HCT116 (cell line): ENCODE results near the gene COL28A1. TPM values are rescaled to one million over a fixed set of nuclear protein-coding genes. Genes with fewer than 3 reads are reported as not detected.
A peak's percentile ranks its signal among the peaks of the same experiment; 100 is the strongest.

Experiments
- ATAC-seq: fragments of 200-7000 bp; cut with Tn5 transposase; 2 replicates; pipeline ENCODE4 v1.9.1; 2020; ENCODE audit warnings: mild to moderate bottlenecking, moderate library complexity
- BruUV-seq: library from RNA; stranded (reverse); fragments of 400-500 nt; replicated peaks from 2 replicates; lab custom pipeline; 2021; lab: Mats Ljungman, UMichigan
- CTCF ChIA-PET: fragments of 300-600 bp; sonication (Branson Sonifier 250); formaldehyde crosslinking; loops from one replicate; lab custom pipeline; 2021; ENCODE audit warnings: antibody characterized with exemption; lab: Charles Lee
- POLR2A ChIA-PET: fragments of 300-600, 350-600 bp; sonication (Branson Sonifier 250); formaldehyde crosslinking; loops from one replicate; lab custom pipeline; 2021; ENCODE audit warnings: antibody characterized with exemption; lab: Charles Lee
- RAD21 ChIA-PET, 2 experiments: fragments of 300-600 bp; sonication (Branson Sonifier 250); formaldehyde crosslinking; loops; one replicate each; lab custom pipeline; 2023; ENCODE audit warnings: low total read pairs in 2 of 2; ENCODE audit not compliant: uncharacterized antibody in 2 of 2, unreplicated experiment in 2 of 2, low non-redundant PET in 1 of 2; lab: Charles Lee
- DNase-seq: peaks from one replicate; pipeline ENCODE4 v3.0.0-alpha.2; 2010; ENCODE audit warnings: low read depth, low spot score
- H2AFZ ChIP-seq: fragments of 200-600 bp; shearing (Covaris generic), sonication (generic); 2 replicates; pipeline ENCODE4 v1.6.1; 2017; ENCODE audit warnings: low read depth, mixed run types, mixed read lengths, antibody characterized with exemption, low read length; ENCODE audit not compliant: poor library complexity, severe bottlenecking
- H3K27ac ChIP-seq: 2 replicates; pipeline ENCODE4 v1.5.1; 2012; ENCODE audit warnings: low read depth, low read length
- H3K27me3 ChIP-seq: fragments of 200-600 bp; sonication (generic); 2 replicates; pipeline ENCODE4 v1.6.1; 2016; ENCODE audit warnings: mixed run types, low read length, mixed read lengths; ENCODE audit not compliant: insufficient read depth
- H3K36me3 ChIP-seq, 2 experiments: fragments of 200-500 bp in 1 of 2; fragments of 200-600 bp in 1 of 2; sonication (Bioruptor generic) in 1 of 2; sonication (generic) in 1 of 2; 2 replicates each; pipeline versions ENCODE4 v1.5.1 to v1.6.1; 2014 to 2016; ENCODE audit warnings: low read length in 2 of 2, inconsistent platforms in 1 of 2, mixed read lengths in 1 of 2, mixed run types in 1 of 2; ENCODE audit not compliant: insufficient read depth in 2 of 2, control insufficient read depth in 1 of 2
- H3K4me1 ChIP-seq, 2 experiments: fragments of 200-600 bp in 1 of 2; sonication (generic) in 1 of 2; 2 replicates each; pipeline versions ENCODE4 v1.5.1 to v1.6.1; 2012 to 2017; ENCODE audit warnings: low read length in 2 of 2, inconsistent platforms in 1 of 2, mild to moderate bottlenecking in 1 of 2, mixed read lengths in 1 of 2, mixed run types in 1 of 2, moderate library complexity in 1 of 2; ENCODE audit not compliant: insufficient read depth in 2 of 2, control insufficient read depth in 1 of 2
- H3K4me2 ChIP-seq: fragments of 200-600 bp; sonication (generic); 2 replicates; pipeline ENCODE4 v1.6.1; 2017; ENCODE audit warnings: mixed run types, low read length, mixed read lengths
- H3K4me3 ChIP-seq, 2 experiments: fragments of 200-600 bp in 1 of 2; sonication (generic) in 1 of 2; replicated peaks in 1 of 2; 2 replicates each; pipeline ENCODE4 v1.5.1; 2011 to 2016; ENCODE audit warnings: low read length in 2 of 2, control low read depth in 1 of 2, low read depth in 1 of 2, mild to moderate bottlenecking in 1 of 2, mixed read lengths in 1 of 2, mixed run types in 1 of 2
- H3K79me2 ChIP-seq: fragments of 200-600 bp; sonication (generic); 2 replicates; pipeline ENCODE4 v1.6.1; 2017; ENCODE audit warnings: mild to moderate bottlenecking, mixed run types, low read length, moderate library complexity, mixed read lengths; ENCODE audit not compliant: insufficient read depth
- H3K9ac ChIP-seq: fragments of 200-600 bp; sonication (generic); 2 replicates; pipeline ENCODE4 v1.6.1; 2016; ENCODE audit warnings: low read length, mixed read lengths
- H3K9me2 ChIP-seq: fragments of 200-600 bp; sonication (generic), shearing (Covaris generic); 2 replicates; pipeline ENCODE4 v1.6.1; 2017; ENCODE audit warnings: mixed run types, mild to moderate bottlenecking, moderate library complexity; ENCODE audit not compliant: insufficient read depth
- H3K9me3 ChIP-seq, 2 experiments: fragments of 200-500 bp in 1 of 2; fragments of 200-600 bp in 1 of 2; sonication (Bioruptor generic) in 1 of 2; sonication (generic) in 1 of 2; 2 replicates each; pipeline ENCODE4 v1.6.1; 2014 to 2017; ENCODE audit warnings: low read length in 2 of 2, mixed read lengths in 2 of 2, inconsistent platforms in 1 of 2, low read depth in 1 of 2, mild to moderate bottlenecking in 1 of 2, mixed run types in 1 of 2, moderate library complexity in 1 of 2; ENCODE audit not compliant: control insufficient read depth in 1 of 2, insufficient read depth in 1 of 2
- H4K20me1 ChIP-seq: fragments of 200-600 bp; sonication (generic), shearing (Covaris generic); 2 replicates; pipeline ENCODE4 v1.6.1; 2017; ENCODE audit warnings: mixed run types, mild to moderate bottlenecking, moderate library complexity; ENCODE audit not compliant: insufficient read depth
- CBX3 ChIP-seq: IDR thresholded peaks from 2 replicates; pipeline ENCODE4 v1.6.1; 2012; ENCODE audit warnings: low read depth
- CEBPB ChIP-seq: IDR thresholded peaks from 2 replicates; pipeline ENCODE4 v1.6.1; 2012; ENCODE audit warnings: low read depth
- EGR1 ChIP-seq: IDR thresholded peaks from 2 replicates; pipeline ENCODE4 v1.6.1; 2012; ENCODE audit warnings: low read depth
- ELF1 ChIP-seq: IDR thresholded peaks from 2 replicates; pipeline ENCODE4 v1.6.1; 2012; ENCODE audit warnings: low read depth, borderline replicate concordance
- EZH2phosphoT487 ChIP-seq: fragments of 200-600 bp; IDR thresholded peaks from 2 replicates; pipeline ENCODE4 v1.6.1; 2018; ENCODE audit warnings: antibody characterized with exemption, borderline replicate concordance
- FOSL1 ChIP-seq: IDR thresholded peaks from 2 replicates; pipeline ENCODE4 v1.6.1; 2012; ENCODE audit warnings: low read depth
- JUND ChIP-seq: IDR thresholded peaks from 2 replicates; pipeline ENCODE4 v1.6.1; 2012
- POLR2A ChIP-seq: IDR thresholded peaks from 2 replicates; pipeline ENCODE4 v1.7.0; 2011; ENCODE audit warnings: borderline replicate concordance; ENCODE audit not compliant: insufficient read depth, insufficient read length; ENCODE audit errors: extremely low read depth
- SIN3A ChIP-seq: IDR thresholded peaks from 2 replicates; pipeline ENCODE4 v1.6.1; 2012; ENCODE audit warnings: low read depth
- SP1 ChIP-seq: IDR thresholded peaks from 2 replicates; pipeline ENCODE4 v1.6.1; 2012; ENCODE audit warnings: low read depth
- SRF ChIP-seq: IDR thresholded peaks from 2 replicates; pipeline ENCODE4 v1.6.1; 2012; ENCODE audit warnings: low read depth
- TCF7L2 ChIP-seq: IDR thresholded peaks from 2 replicates; pipeline ENCODE4 v1.7.0; 2011; ENCODE audit warnings: borderline replicate concordance, inconsistent platforms; ENCODE audit not compliant: insufficient read depth, insufficient read length; ENCODE audit errors: extremely low read depth
- ZFX ChIP-seq: fragments of 450-650 bp; IDR thresholded peaks from 2 replicates; pipeline ENCODE4 v1.6.1; 2017
- intact Hi-C: fragments of 100-400 bp; cut with micrococcal nuclease; formaldehyde crosslinking; loops from 2 replicates; pipeline ENCODE4 v1.10.0; 2022
- total RNA-seq: library from RNA; stranded (reverse); gene quantifications from one replicate; pipeline ENCODE4 v1.2.1, GENCODE V29; 2021; ENCODE audit not compliant: unreplicated experiment
- TF ChIP-seq, protein P1 (sequence below), 3 experiments: fragments of 200-600 bp in 1 of 3; sonication (generic) in 1 of 3; IDR thresholded peaks in 2 of 3; conservative IDR thresholded peaks in 1 of 3; 2 replicates each; pipeline ENCODE4 v1.5.1; 2012 to 2017; ENCODE audit warnings: low read depth in 2 of 3, low read length in 2 of 3, antibody characterized with exemption in 1 of 3, borderline replicate concordance in 1 of 3, control low read depth in 1 of 3, mild to moderate bottlenecking in 1 of 3, mixed read lengths in 1 of 3, mixed run types in 1 of 3, moderate library complexity in 1 of 3; ENCODE audit not compliant: insufficient read depth in 1 of 3
- TF ChIP-seq, protein P2 (sequence below): IDR thresholded peaks from 2 replicates; pipeline ENCODE4 v1.6.1; 2012
- TF ChIP-seq, protein P3 (sequence below): IDR thresholded peaks from 2 replicates; pipeline ENCODE4 v1.6.1; 2012; ENCODE audit warnings: low read depth

Gene COL28A1
- total RNA-seq, 1 experiment from 2014 or later = 0.12 TPM

DNA sequence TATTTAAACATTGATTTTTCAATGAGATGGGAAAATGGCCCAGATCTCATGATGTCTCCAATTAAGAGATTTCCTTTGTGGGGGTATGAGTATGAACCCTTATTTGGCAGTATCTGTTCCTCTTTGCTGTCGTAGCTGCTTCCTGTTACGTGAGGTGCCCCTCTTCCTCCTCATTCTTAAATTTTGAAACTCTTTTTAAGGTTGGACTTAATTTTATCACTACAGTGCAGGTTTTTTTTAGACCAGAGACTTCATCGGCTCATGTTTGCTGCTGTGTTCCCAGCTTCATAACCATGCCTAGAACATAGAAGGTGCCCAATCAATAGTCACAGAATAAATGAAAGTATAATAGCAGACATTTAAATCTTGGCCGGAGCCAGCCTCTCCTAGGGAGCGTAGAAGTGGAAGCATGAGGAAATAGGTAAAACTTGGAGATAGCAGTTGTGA, 33.4 kb upstream of the COL28A1 start (continued):
- TF ChIP-seq, protein P1, sequence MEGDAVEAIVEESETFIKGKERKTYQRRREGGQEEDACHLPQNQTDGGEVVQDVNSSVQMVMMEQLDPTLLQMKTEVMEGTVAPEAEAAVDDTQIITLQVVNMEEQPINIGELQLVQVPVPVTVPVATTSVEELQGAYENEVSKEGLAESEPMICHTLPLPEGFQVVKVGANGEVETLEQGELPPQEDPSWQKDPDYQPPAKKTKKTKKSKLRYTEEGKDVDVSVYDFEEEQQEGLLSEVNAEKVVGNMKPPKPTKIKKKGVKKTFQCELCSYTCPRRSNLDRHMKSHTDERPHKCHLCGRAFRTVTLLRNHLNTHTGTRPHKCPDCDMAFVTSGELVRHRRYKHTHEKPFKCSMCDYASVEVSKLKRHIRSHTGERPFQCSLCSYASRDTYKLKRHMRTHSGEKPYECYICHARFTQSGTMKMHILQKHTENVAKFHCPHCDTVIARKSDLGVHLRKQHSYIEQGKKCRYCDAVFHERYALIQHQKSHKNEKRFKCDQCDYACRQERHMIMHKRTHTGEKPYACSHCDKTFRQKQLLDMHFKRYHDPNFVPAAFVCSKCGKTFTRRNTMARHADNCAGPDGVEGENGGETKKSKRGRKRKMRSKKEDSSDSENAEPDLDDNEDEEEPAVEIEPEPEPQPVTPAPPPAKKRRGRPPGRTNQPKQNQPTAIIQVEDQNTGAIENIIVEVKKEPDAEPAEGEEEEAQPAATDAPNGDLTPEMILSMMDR (IDR thresholded peaks at IDR 0.05 in 2 of 3, conservative IDR thresholded peaks at IDR 0.05 in 1 of 3; ENCODE audit: borderline replicate concordance in 1 of 3, insufficient read depth in 1 of 3, low read depth in 2 of 3, low read length in 2 of 3) = no peak
- TF ChIP-seq SP1 (no peak), JUND (no peak), POLR2A (no peak), CEBPB (no peak), TCF7L2 (no peak), EZH2phosphoT487 (no peak), SIN3A (no peak), ZFX (no peak), ELF1 (no peak), EGR1 (no peak)
- TF ChIP-seq, protein P2, sequence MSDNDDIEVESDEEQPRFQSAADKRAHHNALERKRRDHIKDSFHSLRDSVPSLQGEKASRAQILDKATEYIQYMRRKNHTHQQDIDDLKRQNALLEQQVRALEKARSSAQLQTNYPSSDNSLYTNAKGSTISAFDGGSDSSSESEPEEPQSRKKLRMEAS = no peak

DNA sequence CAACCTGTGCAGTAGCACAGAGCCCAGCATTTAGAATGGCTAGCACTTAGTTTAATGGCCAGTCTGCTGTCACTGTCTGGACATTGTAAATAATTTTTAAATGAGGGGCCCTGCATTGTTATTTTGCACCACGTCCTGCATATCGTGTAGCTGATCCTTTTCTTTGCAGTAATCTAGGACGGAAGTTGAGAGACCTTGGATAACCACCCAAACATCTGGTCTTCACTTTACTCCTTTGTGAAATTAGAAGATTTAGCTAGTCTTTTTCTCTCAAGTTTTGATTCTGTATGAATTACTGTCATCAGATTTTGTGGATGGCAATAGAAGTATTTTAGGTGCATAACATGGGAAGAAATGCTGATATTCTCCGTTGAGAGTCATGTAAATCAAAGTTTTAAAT, 32.9 kb upstream of the COL28A1 start:
- Histone ChIP-seq H4K20me1 (no peaks in the 10 kb centered on the region), H3K9ac (peak overlapping the region; percentile 90; the same call in 1 of the 2 replicates), H3K4me3 (peak overlapping the region in 1 of 2 experiments; percentile 92; a peak in 2 of 4 replicates), H3K4me1 (peaks cover 24 to 39% of the 10 kb centered on the region in 2 experiments), H3K27ac (no peak overlapping the region), H3K27me3 (no peaks in the 10 kb centered on the region), H3K4me2 (peak overlapping the region; percentile 94), H3K79me2 (peaks cover 65% of the 10 kb centered on the region), H3K36me3 (0 out of 4 replicates have a peak, but pooled peaks cover 0 to 9% of the 10 kb centered on the region in 2 experiments), H3K9me2 (no peaks in the 10 kb centered on the region), H2AFZ (no peak overlapping the region), H3K9me3 (no peaks in the 10 kb centered on the region)
- no peak for TF ChIP-seq SRF
- TF ChIP-seq TCF7L2 = no peak
- no peak for TF ChIP-seq FOSL1
- TF ChIP-seq EZH2phosphoT487 = no peak
- TF ChIP-seq EGR1 = no peak
- TF ChIP-seq CBX3 = no peak
- TF ChIP-seq ELF1 = no peak
- TF ChIP-seq, protein P3, sequence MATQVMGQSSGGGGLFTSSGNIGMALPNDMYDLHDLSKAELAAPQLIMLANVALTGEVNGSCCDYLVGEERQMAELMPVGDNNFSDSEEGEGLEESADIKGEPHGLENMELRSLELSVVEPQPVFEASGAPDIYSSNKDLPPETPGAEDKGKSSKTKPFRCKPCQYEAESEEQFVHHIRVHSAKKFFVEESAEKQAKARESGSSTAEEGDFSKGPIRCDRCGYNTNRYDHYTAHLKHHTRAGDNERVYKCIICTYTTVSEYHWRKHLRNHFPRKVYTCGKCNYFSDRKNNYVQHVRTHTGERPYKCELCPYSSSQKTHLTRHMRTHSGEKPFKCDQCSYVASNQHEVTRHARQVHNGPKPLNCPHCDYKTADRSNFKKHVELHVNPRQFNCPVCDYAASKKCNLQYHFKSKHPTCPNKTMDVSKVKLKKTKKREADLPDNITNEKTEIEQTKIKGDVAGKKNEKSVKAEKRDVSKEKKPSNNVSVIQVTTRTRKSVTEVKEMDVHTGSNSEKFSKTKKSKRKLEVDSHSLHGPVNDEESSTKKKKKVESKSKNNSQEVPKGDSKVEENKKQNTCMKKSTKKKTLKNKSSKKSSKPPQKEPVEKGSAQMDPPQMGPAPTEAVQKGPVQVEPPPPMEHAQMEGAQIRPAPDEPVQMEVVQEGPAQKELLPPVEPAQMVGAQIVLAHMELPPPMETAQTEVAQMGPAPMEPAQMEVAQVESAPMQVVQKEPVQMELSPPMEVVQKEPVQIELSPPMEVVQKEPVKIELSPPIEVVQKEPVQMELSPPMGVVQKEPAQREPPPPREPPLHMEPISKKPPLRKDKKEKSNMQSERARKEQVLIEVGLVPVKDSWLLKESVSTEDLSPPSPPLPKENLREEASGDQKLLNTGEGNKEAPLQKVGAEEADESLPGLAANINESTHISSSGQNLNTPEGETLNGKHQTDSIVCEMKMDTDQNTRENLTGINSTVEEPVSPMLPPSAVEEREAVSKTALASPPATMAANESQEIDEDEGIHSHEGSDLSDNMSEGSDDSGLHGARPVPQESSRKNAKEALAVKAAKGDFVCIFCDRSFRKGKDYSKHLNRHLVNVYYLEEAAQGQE = no peak
- no peak for TF ChIP-seq SP1
- no peak for TF ChIP-seq POLR2A
- CTCF ChIA-PET = no interaction called here
- intact Hi-C loops = no loop called here
- no peak for DNase-seq
- POLR2A ChIA-PET = interaction anchor here (1.4 kb wide), 1 partner anchor 10 kb away, joined by 3 read pairs; no protein-coding TSS in a partner anchor
- no TSS peak for BruUV-seq
- ATAC-seq = no peak
- RAD21 ChIA-PET = no interaction called here
